ENCODE measurements around the gene OR13C2. TPM values are rescaled to one million over a fixed set of nuclear protein-coding genes. Genes with fewer than 3 reads are reported as not detected.
A peak's percentile ranks its signal among the peaks of the same experiment; 100 is the strongest.
"Not testable (repeated sequence)": the region's sequence is repeated elsewhere in the genome, so short reads cannot be mapped to it uniquely, and the experiment has no call there.

The OR13C2 gene, protein sequence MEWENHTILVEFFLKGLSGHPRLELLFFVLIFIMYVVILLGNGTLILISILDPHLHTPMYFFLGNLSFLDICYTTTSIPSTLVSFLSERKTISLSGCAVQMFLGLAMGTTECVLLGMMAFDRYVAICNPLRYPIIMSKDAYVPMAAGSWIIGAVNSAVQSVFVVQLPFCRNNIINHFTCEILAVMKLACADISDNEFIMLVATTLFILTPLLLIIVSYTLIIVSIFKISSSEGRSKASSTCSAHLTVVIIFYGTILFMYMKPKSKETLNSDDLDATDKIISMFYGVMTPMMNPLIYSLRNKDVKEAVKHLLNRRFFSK
- not detected for total RNA-seq
- long read RNA-seq: 0 reads

DNA sequence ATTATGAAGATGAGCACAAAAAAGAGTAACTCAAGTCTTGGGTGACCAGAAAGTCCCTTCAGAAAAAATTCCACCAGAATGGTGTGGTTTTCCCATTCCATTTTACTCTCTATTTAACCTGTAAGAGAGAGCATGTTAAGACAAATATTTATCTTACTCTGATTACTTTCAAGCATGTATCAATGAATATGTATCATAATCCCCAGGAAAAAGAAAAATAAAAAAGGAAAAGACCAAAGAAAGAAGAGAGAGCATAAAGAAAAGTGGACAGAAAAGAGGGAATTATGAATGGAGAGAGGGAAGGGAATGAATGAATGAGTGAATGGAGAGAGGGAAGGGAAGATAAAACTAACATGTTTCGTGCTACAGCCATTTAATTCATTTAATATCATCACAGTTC, at the start of gene OR13C2:
TSS of gene OR13C2 (minus strand) at position 101 of the 400 bp plus-strand sequence. CDS start at position 101, 0 bp downstream.
- ATAC-seq; DNase-seq (ENCODE audit: missing footprints); intact Hi-C loops (cut with DNase I): not testable (repeated sequence)

DNA sequence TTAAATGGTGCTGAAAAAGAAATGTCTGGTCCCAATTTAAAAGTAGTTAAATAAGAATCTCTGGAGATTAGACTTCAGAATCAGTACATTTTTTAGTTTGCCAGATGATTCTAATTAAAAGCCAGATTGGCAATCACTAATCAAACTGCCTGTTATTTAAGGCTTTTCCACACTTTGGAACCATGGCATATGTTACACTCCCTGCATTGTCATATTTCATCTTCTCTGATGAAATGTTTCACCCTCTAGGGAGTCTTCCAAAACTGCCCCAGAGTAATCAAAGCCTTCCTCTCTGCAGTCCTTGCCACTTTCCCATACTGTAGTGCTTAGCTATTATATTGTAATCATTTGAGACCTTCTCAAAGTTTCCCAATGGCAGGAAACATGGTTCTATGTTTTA, 30.0 kb upstream of the OR13C2 start:
- ATAC-seq (no peak), DNase-seq (ENCODE audit: missing footprints) (no peak)
- intact Hi-C loops (cut with DNase I): no loop called here

GRCh38 chr9:104633976-104634520, 28.6 kb upstream of the OR13C2 start:
- DNase-seq (ENCODE audit: missing footprints) (no peak), ATAC-seq (no peak)
- intact Hi-C loops (cut with DNase I): no loop called here

GRCh38 chr9:104625964-104626363, 20.5 kb upstream of the OR13C2 start:
- intact Hi-C loops (cut with DNase I); DNase-seq (ENCODE audit: missing footprints); ATAC-seq: not testable (repeated sequence)

GRCh38 chr9:104618104-104618503, 12.7 kb upstream of the OR13C2 start, which contains the start of gene OR13C9:
Gene OR13C9, minus strand, starts transcription at chr9:104618204. Its CDS starts 0 bp downstream, at chr9:104618204.
- no peak for DNase-seq (ENCODE audit: missing footprints)
- intact Hi-C loops (cut with DNase I): no loop called here
- no peak for ATAC-seq

GRCh38 chr9:104617418-104617817, 12.0 kb upstream of the OR13C2 start:
- intact Hi-C loops (cut with DNase I): no loop called here
- DNase-seq (ENCODE audit: missing footprints) (no peak), ATAC-seq (no peak)

GRCh38 chr9:104611213-104611612, 5.8 kb upstream of the OR13C2 start:
- no peak for ATAC-seq
- DNase-seq (ENCODE audit: missing footprints): no peak
- intact Hi-C loops (cut with DNase I): no loop called here

DNA sequence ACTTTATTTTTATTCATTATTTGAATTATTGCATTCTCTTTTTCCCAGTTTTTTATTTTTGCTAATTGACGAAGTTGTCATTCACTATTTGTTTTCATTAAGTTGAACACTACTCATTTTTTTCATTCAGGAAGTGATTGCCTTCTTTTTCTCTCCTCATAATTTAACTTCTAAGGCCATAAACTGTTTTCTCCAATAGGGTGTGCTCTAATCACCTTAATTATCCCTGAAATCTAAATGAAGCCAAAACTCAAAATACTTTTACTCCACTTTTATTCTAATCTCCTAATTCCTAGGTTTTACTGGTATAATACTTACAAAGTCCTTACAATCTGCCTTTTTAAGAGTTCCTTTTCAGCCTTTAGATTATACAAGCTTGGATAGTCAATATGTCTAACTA, 2.9 kb upstream of the OR13C2 start:
- intact Hi-C loops (cut with DNase I): no loop called here
- ATAC-seq: no peak
- DNase-seq (ENCODE audit: missing footprints): no peak

DNA sequence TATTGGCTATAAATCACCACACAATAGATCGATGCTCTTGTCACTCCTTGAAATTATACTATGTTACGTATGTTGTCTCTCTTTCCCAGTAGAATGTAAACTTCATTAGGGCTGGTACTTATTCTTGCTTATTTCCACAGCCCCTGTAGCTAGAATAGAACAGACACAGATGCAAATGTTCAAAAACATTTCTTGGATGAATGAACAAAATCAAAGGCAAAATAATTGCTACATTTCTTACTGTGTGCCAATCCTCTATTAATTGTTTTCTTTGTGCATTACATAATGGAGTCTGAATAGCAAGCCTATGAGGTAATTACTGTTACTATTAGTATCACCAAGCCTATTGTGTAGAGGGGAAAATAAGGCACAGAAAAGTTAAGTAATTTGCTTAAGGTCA, 725 bp upstream of the OR13C2 start:
- intact Hi-C loops (cut with DNase I): no loop called here
- ATAC-seq (no peak), DNase-seq (ENCODE audit: missing footprints) (no peak)

DNA sequence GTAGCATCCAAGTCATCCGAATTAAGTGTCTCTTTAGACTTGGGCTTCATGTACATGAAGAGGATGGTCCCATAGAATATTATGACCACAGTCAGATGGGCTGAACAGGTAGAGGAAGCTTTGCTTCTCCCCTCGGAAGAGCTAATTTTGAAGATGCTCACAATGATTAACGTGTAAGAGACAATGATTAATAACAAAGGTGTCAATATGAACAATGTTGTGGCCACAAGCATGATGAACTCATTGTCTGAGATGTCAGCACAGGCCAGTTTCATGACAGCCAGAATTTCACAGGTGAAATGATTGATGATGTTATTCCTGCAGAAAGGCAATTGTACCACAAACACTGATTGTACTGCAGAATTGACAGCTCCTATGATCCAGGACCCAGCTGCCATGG, 626 bp downstream of the OR13C2 start:
- ATAC-seq (no peak), DNase-seq (ENCODE audit: missing footprints) (no peak)
- intact Hi-C loops (cut with DNase I): no loop called here

DNA sequence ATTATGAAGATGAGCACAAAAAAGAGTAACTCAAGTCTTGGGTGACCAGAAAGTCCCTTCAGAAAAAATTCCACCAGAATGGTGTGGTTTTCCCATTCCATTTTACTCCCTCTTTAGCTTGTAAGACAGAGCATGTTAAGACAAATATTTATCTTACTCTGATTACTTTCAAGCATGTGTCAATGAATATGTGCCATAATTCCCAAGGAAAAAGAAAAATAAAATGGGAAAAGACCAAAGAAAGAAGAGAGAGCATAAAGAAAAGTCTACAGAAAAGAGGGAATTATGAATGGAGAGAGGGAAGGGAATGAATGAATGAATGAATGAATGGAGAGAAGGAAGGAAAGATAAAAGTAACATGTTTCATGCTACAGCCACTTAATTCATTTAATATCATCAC, 6.1 kb downstream of the OR13C2 start, which contains the start of gene OR13C5:
TSS of gene OR13C5 (minus strand) at position 101 of the 400 bp plus-strand sequence. CDS start at position 101, 0 bp downstream.
- ATAC-seq; intact Hi-C loops (cut with DNase I); DNase-seq (ENCODE audit: missing footprints): not testable (repeated sequence)

GRCh38 chr9:104598749-104599148, 6.7 kb downstream of the OR13C2 start:
- intact Hi-C loops (cut with DNase I); DNase-seq (ENCODE audit: missing footprints); ATAC-seq: not testable (repeated sequence)

GRCh38 chr9:104589626-104590025, 15.8 kb downstream of the OR13C2 start:
- intact Hi-C loops (cut with DNase I): no loop called here
- no peak for ATAC-seq
- no peak for DNase-seq (ENCODE audit: missing footprints)

- ATAC-seq: peak; percentile 69
- intact Hi-C loops (cut with DNase I): no loop called here
- DNase-seq (ENCODE audit: missing footprints): no peak
These were observed 18.8 kb downstream of the OR13C2 start for GRCh38 chr9:104586496-104587180.

DNA sequence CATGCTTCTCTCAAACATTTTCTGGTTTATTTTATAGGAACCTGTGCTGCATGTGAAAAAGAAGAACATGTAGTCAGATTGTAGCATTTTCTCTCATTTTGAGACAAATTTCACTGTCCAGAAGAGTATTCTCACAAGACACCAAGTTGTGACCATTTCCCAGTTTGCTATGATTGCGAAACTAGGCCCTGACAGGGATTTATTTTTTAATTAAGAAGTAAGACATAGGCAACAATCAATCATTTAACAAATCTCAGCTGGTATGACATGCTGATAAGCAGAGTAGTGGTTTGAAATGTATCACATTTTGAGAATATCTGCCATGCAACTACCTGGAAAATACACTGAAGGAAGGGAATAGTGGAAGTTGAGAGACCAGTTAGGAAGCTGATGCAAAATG, 24.9 kb downstream of the OR13C2 start:
- DNase-seq (ENCODE audit: missing footprints) (no peak), ATAC-seq (no peak)
- intact Hi-C loops (cut with DNase I): no loop called here

- DNase-seq (ENCODE audit: missing footprints): no peak
- intact Hi-C loops (cut with DNase I): no loop called here
- no peak for ATAC-seq
These were observed 28.2 kb downstream of the OR13C2 start for GRCh38 chr9:104577263-104577662.

- ATAC-seq: no peak
- DNase-seq (ENCODE audit: missing footprints): no peak
- intact Hi-C loops (cut with DNase I): no loop called here
These were observed 30.0 kb downstream of the OR13C2 start for GRCh38 chr9:104575456-104575855.

- intact Hi-C loops (cut with DNase I): no loop called here
- no peak for ATAC-seq
- no peak for DNase-seq (ENCODE audit: missing footprints)
These were observed 32.8 kb downstream of the OR13C2 start for GRCh38 chr9:104572612-104573011.

- intact Hi-C loops (cut with DNase I): no loop called here
- no peak for ATAC-seq
- DNase-seq (ENCODE audit: missing footprints): no peak
These were observed 36.6 kb downstream of the OR13C2 start, which contains the start of gene OR13C8 for GRCh38 chr9:104568868-104569267. Gene OR13C8, plus strand, starts transcription at chr9:104569168. Its CDS starts 0 bp downstream, at chr9:104569168.

- ATAC-seq (no peak), DNase-seq (ENCODE audit: missing footprints) (no peak)
- intact Hi-C loops (cut with DNase I): no loop called here
These were observed 41.1 kb downstream of the OR13C2 start for GRCh38 chr9:104564358-104564757.
